HK-2 (cell line): Measurements from ENCODE around the gene GMEB2.

ENCODE experiments used
- DNase-seq: peaks from one replicate; pipeline ENCODE4 v3.0.0-alpha.2; 2018; ENCODE audit not compliant: unreplicated experiment

Gene GMEB2

GRCh38 chr20:63545814-63546213, 81.1 kb downstream of the GMEB2 start:
- no peak for DNase-seq

- DNase-seq: peak; percentile 81
These were observed 81.9 kb downstream of the GMEB2 start for GRCh38 chr20:63544958-63545516.

DNA sequence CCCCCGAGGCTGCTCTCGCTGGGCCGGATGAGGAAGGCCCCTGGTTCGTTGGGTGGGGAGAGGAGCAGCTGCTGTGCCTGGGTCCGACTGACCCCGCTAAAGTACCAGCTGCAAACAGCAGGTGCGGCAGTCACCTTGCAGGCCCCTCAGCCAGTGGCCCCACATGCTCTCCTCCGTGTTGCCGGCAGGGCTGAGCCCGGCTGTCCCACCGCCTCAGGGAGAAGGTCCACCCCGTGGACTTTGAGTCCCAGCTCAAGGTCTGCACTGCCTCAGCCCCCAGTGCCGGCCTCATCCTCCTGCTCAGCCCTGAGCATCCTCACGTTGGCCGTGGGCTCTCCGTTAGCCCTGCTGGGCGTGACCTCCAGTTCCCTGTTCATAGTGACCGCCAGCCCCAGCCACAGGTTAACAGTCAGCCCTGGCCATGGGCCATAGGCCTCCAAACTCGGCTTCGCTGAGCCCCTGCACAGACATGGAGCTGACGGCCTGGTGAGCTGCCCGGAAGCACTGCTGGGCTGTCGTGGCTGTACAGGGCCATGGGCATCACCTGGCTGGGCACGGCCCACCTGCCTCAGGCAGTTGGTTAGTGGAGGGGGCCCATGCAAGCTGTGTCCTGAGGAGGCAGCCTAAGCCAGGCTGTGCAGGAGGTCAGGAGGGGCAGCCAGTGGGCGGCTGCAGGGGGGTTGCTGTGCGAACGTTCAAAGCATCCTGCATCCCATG, 82.5 kb downstream of the GMEB2 start:
- DNase-seq: no peak

DNA sequence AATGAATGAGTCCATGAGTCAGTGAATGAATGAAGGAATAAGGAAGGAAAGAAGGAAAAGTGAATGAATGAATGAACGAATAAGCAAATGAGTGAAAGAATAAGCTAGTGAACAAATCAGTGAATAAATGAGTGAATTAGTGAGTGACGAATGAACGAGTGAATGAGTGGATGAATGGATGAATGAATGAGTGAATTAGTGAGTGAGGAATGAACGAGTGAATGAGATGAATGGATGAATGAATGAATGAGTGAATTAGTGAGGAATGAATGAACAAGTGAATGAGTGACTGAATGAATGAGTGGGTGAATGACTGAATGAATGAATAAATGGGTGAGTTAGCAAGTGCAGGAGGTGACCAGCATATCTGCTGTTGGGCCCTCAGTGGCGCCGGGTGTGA, 83.2 kb downstream of the GMEB2 start:
- no peak for DNase-seq

GRCh38 chr20:63543131-63543530, 83.8 kb downstream of the GMEB2 start:
- no peak for DNase-seq

DNA sequence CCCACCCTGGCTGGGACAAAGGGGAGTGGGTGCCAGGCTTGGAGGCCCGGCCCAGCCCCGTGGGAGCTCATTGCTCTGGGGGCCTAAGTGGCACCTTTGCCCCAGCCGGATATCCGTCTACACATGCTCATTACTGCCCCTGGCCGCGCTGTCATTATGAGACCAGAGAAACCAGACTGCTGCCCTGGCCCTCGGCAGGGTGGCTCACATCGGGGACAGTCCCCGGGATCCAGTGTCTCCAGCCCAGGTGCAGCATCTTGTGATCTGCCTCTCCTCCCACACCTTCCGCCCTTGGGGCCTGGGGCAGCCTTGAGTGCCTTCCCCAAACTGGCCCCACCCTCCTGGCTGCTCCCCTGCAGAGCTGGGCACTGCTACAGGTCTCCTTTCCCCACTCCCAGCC, 84.2 kb downstream of the GMEB2 start:
- no peak for DNase-seq

GRCh38 chr20:63542031-63542559, 84.8 kb downstream of the GMEB2 start:
- no peak for DNase-seq

- no peak for DNase-seq
These were observed 85.5 kb downstream of the GMEB2 start for GRCh38 chr20:63541371-63541770.

GRCh38 chr20:63540417-63541186, 86.3 kb downstream of the GMEB2 start:
- peak; percentile 58 for DNase-seq

- DNase-seq: no peak
These were observed 87.2 kb downstream of the GMEB2 start for GRCh38 chr20:63539441-63540370.

DNA sequence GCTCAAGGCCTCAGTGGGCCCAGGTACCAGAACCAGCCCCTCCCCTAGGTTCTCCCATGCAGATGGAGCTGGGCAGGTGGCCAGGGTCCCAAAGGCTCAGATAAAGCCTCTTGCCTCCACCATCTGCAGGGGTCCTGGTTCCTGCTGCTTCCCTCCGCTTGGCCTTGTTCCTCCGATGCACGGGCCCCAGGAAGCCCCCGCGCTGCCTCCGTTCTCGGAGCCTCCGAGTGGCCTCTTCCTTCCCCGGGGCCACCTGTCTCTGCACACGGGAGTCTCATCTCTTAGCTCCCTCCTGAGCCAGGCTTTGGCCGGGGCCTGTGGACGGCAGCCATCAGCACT, 87.8 kb downstream of the GMEB2 start:
- DNase-seq: no peak

GRCh38 chr20:63538204-63539091, 88.5 kb downstream of the GMEB2 start:
- no peak for DNase-seq
